ENCODE measurements around the gene APBA1. TPM values are rescaled to one million over a fixed set of nuclear protein-coding genes. Genes with fewer than 3 reads are reported as not detected.

Gene APBA1
- polyA plus RNA-seq, 1 donor (not counting 4 experiments of a cell fraction or from before 2014, with no cell fraction given), result 0.66 TPM

DNA sequence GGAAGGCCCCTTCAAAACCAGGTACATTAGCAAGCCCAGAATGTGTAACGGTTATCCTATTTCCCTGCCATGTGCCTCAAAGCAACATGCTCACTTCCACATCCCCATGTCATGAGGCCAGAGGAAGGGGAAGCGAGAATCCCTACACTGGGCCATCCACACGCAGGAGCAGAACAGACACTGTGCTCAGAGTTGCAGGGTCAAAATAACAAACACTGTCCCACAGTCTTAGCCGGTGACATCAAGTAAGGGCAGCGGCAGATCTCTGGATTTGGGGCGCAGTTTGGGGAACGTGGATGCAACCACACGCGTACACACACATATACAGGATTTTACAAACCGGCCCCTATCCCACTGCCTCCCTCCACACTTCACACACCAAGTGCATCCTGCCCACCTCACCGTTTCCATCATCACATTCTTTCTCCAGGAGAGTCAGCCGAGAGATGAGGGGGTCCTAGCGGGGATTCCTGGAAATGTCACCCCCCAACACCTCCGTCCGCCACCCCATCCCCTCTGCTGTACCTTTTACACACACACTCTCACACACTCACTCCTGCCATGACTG lies 776 bp downstream of the APBA1 start:
- H3K9ac ChIP-seq (ENCODE audit: control insufficient read depth, extremely low read depth, insufficient read depth, low read length), result no peak overlapping the region
- dilution Hi-C loops (cut with MboI; ENCODE audit: extremely low pct_ligation_motif_present, low sequenced_read_pairs), result no loop called here

DNA sequence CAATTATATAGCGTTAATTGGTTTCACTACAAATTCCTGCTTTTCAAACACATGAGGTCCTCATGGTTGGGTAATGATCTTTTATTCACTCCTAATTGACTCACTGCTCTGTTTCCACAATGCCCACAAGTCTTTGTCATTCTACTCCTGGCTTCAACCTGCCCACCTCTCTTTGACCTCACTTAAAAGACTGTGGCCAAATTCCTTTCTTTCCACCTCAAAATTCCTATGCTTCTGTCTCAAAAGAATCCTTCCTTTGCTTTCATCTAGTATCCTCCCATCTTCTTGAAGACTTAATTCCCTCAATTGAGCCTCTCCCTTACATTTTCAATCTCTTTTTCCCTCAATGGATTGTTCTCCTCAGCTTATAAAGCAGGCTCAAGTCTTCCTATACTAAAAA lies 4.9 kb downstream of the APBA1 start:
- Histone ChIP-seq H3K9ac (ENCODE audit: control insufficient read depth, extremely low read depth, insufficient read depth, low read length) (no peak overlapping the region), H3K9me1 (ENCODE audit: control insufficient read depth, extremely low read depth, insufficient read depth, low read length) (no peaks in the 10 kb centered on the region), H3K27ac (ENCODE audit: control insufficient read depth, insufficient read depth, low read length) (no peak overlapping the region), H3K4me1 (ENCODE audit: control insufficient read depth, extremely low read depth, insufficient read depth, low read length) (no peaks in the 10 kb centered on the region), H3K27me3 (ENCODE audit: control insufficient read depth, extremely low read depth, insufficient read depth, low read length) (peaks cover 16% of the 10 kb centered on the region), H3K4me3 (ENCODE audit: control insufficient read depth in 2 of 3, extremely low read depth in 1 of 3, insufficient read depth in 2 of 3, low read depth in 1 of 3, low read length in 3 of 3) (no peak overlapping the region), H3K36me3 (ENCODE audit: control insufficient read depth in 2 of 2, extremely low read depth in 1 of 2, insufficient read depth in 2 of 2, low read length in 2 of 2) (no peaks in the 10 kb centered on the region), H3K4me2 (ENCODE audit: control insufficient read depth, extremely low read depth, insufficient read depth, low read depth, low read length) (no peak overlapping the region), H3K9me3 (ENCODE audit: control insufficient read depth, low read depth, low read length) (no peaks in the 10 kb centered on the region), H3K79me2 (ENCODE audit: control insufficient read depth, insufficient read depth, low read length) (no peaks in the 10 kb centered on the region), H2AFZ (ENCODE audit: control insufficient read depth, low read length) (no peak overlapping the region), H4K20me1 (ENCODE audit: control insufficient read depth, extremely low read depth, insufficient read depth, low read length) (no peaks in the 10 kb centered on the region)
- dilution Hi-C loops (cut with MboI; ENCODE audit: extremely low pct_ligation_motif_present, low sequenced_read_pairs), result no loop called here
- no peak for DNase-seq (ENCODE audit: low read depth, low spot score)
- TF ChIP-seq EZH2 (IDR thresholded peaks at IDR 0.05; ENCODE audit: low read length), result no peak
- TF ChIP-seq, protein P1, sequence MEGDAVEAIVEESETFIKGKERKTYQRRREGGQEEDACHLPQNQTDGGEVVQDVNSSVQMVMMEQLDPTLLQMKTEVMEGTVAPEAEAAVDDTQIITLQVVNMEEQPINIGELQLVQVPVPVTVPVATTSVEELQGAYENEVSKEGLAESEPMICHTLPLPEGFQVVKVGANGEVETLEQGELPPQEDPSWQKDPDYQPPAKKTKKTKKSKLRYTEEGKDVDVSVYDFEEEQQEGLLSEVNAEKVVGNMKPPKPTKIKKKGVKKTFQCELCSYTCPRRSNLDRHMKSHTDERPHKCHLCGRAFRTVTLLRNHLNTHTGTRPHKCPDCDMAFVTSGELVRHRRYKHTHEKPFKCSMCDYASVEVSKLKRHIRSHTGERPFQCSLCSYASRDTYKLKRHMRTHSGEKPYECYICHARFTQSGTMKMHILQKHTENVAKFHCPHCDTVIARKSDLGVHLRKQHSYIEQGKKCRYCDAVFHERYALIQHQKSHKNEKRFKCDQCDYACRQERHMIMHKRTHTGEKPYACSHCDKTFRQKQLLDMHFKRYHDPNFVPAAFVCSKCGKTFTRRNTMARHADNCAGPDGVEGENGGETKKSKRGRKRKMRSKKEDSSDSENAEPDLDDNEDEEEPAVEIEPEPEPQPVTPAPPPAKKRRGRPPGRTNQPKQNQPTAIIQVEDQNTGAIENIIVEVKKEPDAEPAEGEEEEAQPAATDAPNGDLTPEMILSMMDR (optimal IDR thresholded peaks at IDR 0.05 in 1 of 3, IDR thresholded peaks at IDR 0.05 in 1 of 3, conservative IDR thresholded peaks at IDR 0.05 in 1 of 3; ENCODE audit: extremely low read depth in 1 of 3, insufficient read depth in 2 of 3, low read length in 3 of 3), result no peak
- no peak for FAIRE-seq

More for the DNA sequence above, 776 bp downstream of the APBA1 start:
- no peak for DNase-seq (ENCODE audit: low read depth, low spot score)
- Histone ChIP-seq H3K9me1 (ENCODE audit: control insufficient read depth, extremely low read depth, insufficient read depth, low read length) (no peaks in the 10 kb centered on the region), H3K4me2 (ENCODE audit: control insufficient read depth, extremely low read depth, insufficient read depth, low read depth, low read length) (peak overlapping the region; percentile 69), H3K36me3 (ENCODE audit: control insufficient read depth in 2 of 2, extremely low read depth in 1 of 2, insufficient read depth in 2 of 2, low read length in 2 of 2) (no peaks in the 10 kb centered on the region), H3K9me3 (ENCODE audit: control insufficient read depth, low read depth, low read length) (no peaks in the 10 kb centered on the region), H4K20me1 (ENCODE audit: control insufficient read depth, extremely low read depth, insufficient read depth, low read length) (no peaks in the 10 kb centered on the region), H3K27me3 (ENCODE audit: control insufficient read depth, extremely low read depth, insufficient read depth, low read length) (peaks cover 11% of the 10 kb centered on the region), H2AFZ (ENCODE audit: control insufficient read depth, low read length) (peak overlapping the region; percentile 76), H3K79me2 (ENCODE audit: control insufficient read depth, insufficient read depth, low read length) (no peaks in the 10 kb centered on the region), H3K27ac (ENCODE audit: control insufficient read depth, insufficient read depth, low read length) (no peak overlapping the region), H3K4me3 (ENCODE audit: control insufficient read depth in 2 of 3, extremely low read depth in 1 of 3, insufficient read depth in 2 of 3, low read depth in 1 of 3, low read length in 3 of 3) (peak overlapping the region in 2 of 3 experiments; percentile 48 to 50), H3K4me1 (ENCODE audit: control insufficient read depth, extremely low read depth, insufficient read depth, low read length) (peaks cover 27% of the 10 kb centered on the region)
- FAIRE-seq, result no peak
- TF ChIP-seq EZH2 (IDR thresholded peaks at IDR 0.05; ENCODE audit: low read length), result no peak
- TF ChIP-seq, protein P1 (optimal IDR thresholded peaks at IDR 0.05 in 1 of 3, IDR thresholded peaks at IDR 0.05 in 1 of 3, conservative IDR thresholded peaks at IDR 0.05 in 1 of 3; ENCODE audit: extremely low read depth in 1 of 3, insufficient read depth in 2 of 3, low read length in 3 of 3), result no peak

Data from keratinocyte (primary cell).